GM23248 (cell line): ENCODE data around the gene NACC1.

Experiments used
- EZH2 ChIP-seq: fragments of 200-600 bp; sonication (generic); IDR thresholded peaks from 2 replicates; pipeline ENCODE4 v1.6.1; 2018; ENCODE audit warnings: antibody characterized with exemption, mild to moderate bottlenecking; ENCODE audit not compliant: insufficient read depth, poor library complexity, severe bottlenecking
- EZH2phosphoT487 ChIP-seq: fragments of 200-600 bp; sonication (generic); IDR thresholded peaks from 2 replicates; pipeline ENCODE4 v1.6.1; 2018; ENCODE audit warnings: antibody characterized with exemption, moderate library complexity, mild to moderate bottlenecking, low read depth; ENCODE audit not compliant: insufficient read depth

- TF ChIP-seq EZH2 (no peak), EZH2phosphoT487 (no peak)
Measured at GRCh38 chr19:13171146-13171545, 53.1 kb downstream of the NACC1 start.
